HEK293 (cell line): Measurements from ENCODE around the gene MAP3K9.

Experiments
- CTCF ChIA-PET: fragments of 350-600 bp; formaldehyde crosslinking; extraction: SDS; loops from one replicate; lab custom pipeline; 2021; ENCODE audit warnings: antibody characterized with exemption; lab: Yijun Ruan, JAX
- POLR2A ChIA-PET: fragments of 300-600 bp; formaldehyde crosslinking; extraction: SDS; loops from one replicate; lab custom pipeline; 2020; ENCODE audit warnings: antibody characterized with exemption, inconsistent platforms; lab: Yijun Ruan, JAX
- H3K27ac ChIP-seq: fragments of 200-500 bp; sonication (Bioruptor generic); 2 replicates; pipeline ENCODE4 v1.5.1; 2014; ENCODE audit warnings: low read depth, low read length, control low read depth, inconsistent platforms; ENCODE audit errors: extremely low read depth
- H3K36me3 ChIP-seq, 2 experiments: fragments of 200-500 bp in 1 of 2; sonication (Bioruptor generic) in 1 of 2; 1 replicate in 1 of 2; 2 replicates in 1 of 2; pipeline ENCODE4 v1.5.1; 2014 to 2017; ENCODE audit warnings: inconsistent platforms in 2 of 2, low read length in 2 of 2; ENCODE audit not compliant: control insufficient read depth in 2 of 2, insufficient read depth in 1 of 2
- H3K4me1 ChIP-seq: fragments of 200-500 bp; sonication (Bioruptor generic); 2 replicates; pipeline ENCODE4 v1.5.1; 2014; ENCODE audit warnings: mild to moderate bottlenecking, low read length, inconsistent platforms; ENCODE audit not compliant: control insufficient read depth, insufficient read depth
- H3K4me3 ChIP-seq: 2 replicates; pipeline ENCODE4 v1.5.1; 2011; ENCODE audit warnings: low read depth, mild to moderate bottlenecking, control low read depth, low read length, moderate library complexity
- H3K9me3 ChIP-seq: fragments of 200-500 bp; sonication (Bioruptor generic); 2 replicates; pipeline ENCODE4 v1.5.1; 2014; ENCODE audit warnings: low read depth, low read length, inconsistent platforms; ENCODE audit not compliant: control insufficient read depth, insufficient read depth
- EGR2 ChIP-seq: fragments of 450-650 bp; formaldehyde crosslinking; IDR thresholded peaks from 2 replicates; pipeline ENCODE4 v1.5.1; 2016; ENCODE audit warnings: low read depth, missing biosample characterization, missing genetic modification characterization
- GLIS1 ChIP-seq: fragments of 450-650 bp; formaldehyde crosslinking; IDR thresholded peaks from 2 replicates; pipeline ENCODE4 v1.5.1; 2016; ENCODE audit warnings: missing biosample characterization, missing genetic modification characterization
- GLIS2 ChIP-seq: fragments of 450-650 bp; formaldehyde crosslinking; IDR thresholded peaks from 2 replicates; pipeline ENCODE4 v1.5.1; 2016; ENCODE audit warnings: missing biosample characterization, missing genetic modification characterization
- IKZF3 ChIP-seq: fragments of 450-650 bp; IDR thresholded peaks from 2 replicates; pipeline ENCODE4 v1.5.0; 2018; ENCODE audit warnings: missing biosample characterization, mild to moderate bottlenecking, missing genetic modification characterization, moderate library complexity
- KLF1 ChIP-seq: fragments of 450-650 bp; formaldehyde crosslinking; IDR thresholded peaks from 2 replicates; pipeline ENCODE4 v1.5.1; 2016; ENCODE audit warnings: missing biosample characterization, missing genetic modification characterization
- KLF10 ChIP-seq: fragments of 450-650 bp; IDR thresholded peaks from 2 replicates; pipeline ENCODE4 v1.5.1; 2018; ENCODE audit warnings: missing biosample characterization, mild to moderate bottlenecking, missing genetic modification characterization
- KLF8 ChIP-seq: fragments of 450-650 bp; formaldehyde crosslinking; IDR thresholded peaks from 2 replicates; pipeline ENCODE4 v1.5.1; 2016; ENCODE audit warnings: missing biosample characterization, missing genetic modification characterization
- MYNN ChIP-seq: fragments of 450-650 bp; formaldehyde crosslinking; IDR thresholded peaks from 2 replicates; pipeline ENCODE4 v1.5.1; 2016; ENCODE audit warnings: missing biosample characterization, missing genetic modification characterization, borderline replicate concordance
- PRDM10 ChIP-seq: fragments of 450-650 bp; formaldehyde crosslinking; IDR thresholded peaks from 2 replicates; pipeline ENCODE4 v1.5.1; 2016; ENCODE audit warnings: missing biosample characterization, missing genetic modification characterization
- SP3 ChIP-seq: fragments of 450-650 bp; formaldehyde crosslinking; IDR thresholded peaks from 2 replicates; pipeline ENCODE4 v1.5.1; 2016; ENCODE audit warnings: missing biosample characterization, missing genetic modification characterization
- TRIM28 ChIP-seq: IDR thresholded peaks from 2 replicates; pipeline ENCODE4 v1.6.1; 2011; ENCODE audit warnings: low read length, control low read depth, borderline replicate concordance
- WT1 ChIP-seq: fragments of 450-650 bp; formaldehyde crosslinking; IDR thresholded peaks from 2 replicates; pipeline ENCODE4 v1.5.1; 2016; ENCODE audit warnings: missing biosample characterization, missing genetic modification characterization
- YY2 ChIP-seq: fragments of 450-650 bp; formaldehyde crosslinking; IDR thresholded peaks from 2 replicates; pipeline ENCODE4 v1.5.1; 2016; ENCODE audit warnings: missing biosample characterization, missing genetic modification characterization
- ZBTB1 ChIP-seq: fragments of 450-650 bp; formaldehyde crosslinking; IDR thresholded peaks from 2 replicates; pipeline ENCODE4 v1.5.1; 2016; ENCODE audit warnings: missing biosample characterization, missing genetic modification characterization
- ZFHX2 ChIP-seq: fragments of 450-650 bp; formaldehyde crosslinking; conservative IDR thresholded peaks from 2 replicates; pipeline ENCODE4 v1.5.1; 2016; ENCODE audit warnings: missing biosample characterization, missing genetic modification characterization
- ZNF112 ChIP-seq: fragments of 450-650 bp; formaldehyde crosslinking; IDR thresholded peaks from 2 replicates; pipeline ENCODE4 v1.5.0; 2017; ENCODE audit warnings: missing biosample characterization, missing genetic modification characterization
- ZNF155 ChIP-seq: fragments of 450-650 bp; formaldehyde crosslinking; IDR thresholded peaks from 2 replicates; pipeline ENCODE4 v1.5.1; 2016; ENCODE audit warnings: missing biosample characterization, missing genetic modification characterization
- ZNF394 ChIP-seq: fragments of 450-650 bp; formaldehyde crosslinking; IDR thresholded peaks from 2 replicates; pipeline ENCODE4 v1.5.1; 2016; ENCODE audit warnings: missing biosample characterization, missing genetic modification characterization, mild to moderate bottlenecking, moderate library complexity, borderline replicate concordance
- ZNF510 ChIP-seq: fragments of 450-650 bp; formaldehyde crosslinking; IDR thresholded peaks from 2 replicates; pipeline ENCODE4 v1.5.1; 2018; ENCODE audit warnings: mild to moderate bottlenecking, missing genetic modification characterization, missing biosample characterization; ENCODE audit not compliant: insufficient replicate concordance
- ZNF544 ChIP-seq: fragments of 450-650 bp; formaldehyde crosslinking; IDR thresholded peaks from 2 replicates; pipeline ENCODE4 v1.5.0; 2017; ENCODE audit warnings: missing biosample characterization, missing genetic modification characterization
- ZSCAN30 ChIP-seq: fragments of 450-650 bp; IDR thresholded peaks from 2 replicates; pipeline ENCODE4 v1.5.1; 2018; ENCODE audit warnings: missing biosample characterization, mild to moderate bottlenecking, missing genetic modification characterization, moderate library complexity
- TF ChIP-seq, protein P1 (sequence below): fragments of 450-650 bp; formaldehyde crosslinking; optimal IDR thresholded peaks from 2 replicates; pipeline ENCODE3; 2016; ENCODE audit warnings: missing biosample characterization, mild to moderate bottlenecking, missing genetic modification characterization
- TF ChIP-seq, protein P2 (sequence below): fragments of 450-650 bp; formaldehyde crosslinking; IDR thresholded peaks from 2 replicates; pipeline ENCODE4 v1.5.1; 2016; ENCODE audit warnings: missing biosample characterization, missing genetic modification characterization
- TF ChIP-seq, protein P3 (sequence below): fragments of 450-650 bp; IDR thresholded peaks from 2 replicates; pipeline ENCODE4 v1.5.1; 2018; ENCODE audit warnings: missing biosample characterization, missing genetic modification characterization
- TF ChIP-seq, protein P4 (sequence below): fragments of 450-650 bp; formaldehyde crosslinking; IDR thresholded peaks from 2 replicates; pipeline ENCODE4 v1.5.1; 2016; ENCODE audit warnings: missing biosample characterization, missing genetic modification characterization

The MAP3K9 gene

GRCh38 chr14:70809225-70810219, at the start of gene MAP3K9:
Gene MAP3K9, minus strand, starts transcription at chr14:70809513. Its CDS starts 342 bp downstream, at chr14:70809171.
- Histone ChIP-seq H3K27ac (peak within 1 kb of the TSS; percentile 73), H3K4me3 (peak within 1 kb of the TSS; percentile 85), H3K36me3 (no peaks in the 10 kb centered on the region), H3K9me3 (no peaks in the 10 kb centered on the region), H3K4me1 (peaks cover 4% of the 10 kb centered on the region; the same call in 1 of the 2 replicates)
- ChIA-PET POLR2A (interaction anchor here (0.6 to 2.1 kb wide), 8 partner anchors 13 to 202 kb away, joined by 3 to 17 read pairs (median 5); partner anchors contain the start of gene TTC9), CTCF (interaction anchor here (0.5 to 2.9 kb wide), 5 partner anchors 8 to 1946 kb away, joined by 3 to 12 read pairs (median 3); no protein-coding TSS in a partner anchor)
- no peak for TF ChIP-seq YY2 (tag by site-specific recombination)
- no peak for TF ChIP-seq WT1 (tag by site-specific recombination)
- TF ChIP-seq SP3 (tag by site-specific recombination), result peak; percentile 65
- TF ChIP-seq, protein P1, sequence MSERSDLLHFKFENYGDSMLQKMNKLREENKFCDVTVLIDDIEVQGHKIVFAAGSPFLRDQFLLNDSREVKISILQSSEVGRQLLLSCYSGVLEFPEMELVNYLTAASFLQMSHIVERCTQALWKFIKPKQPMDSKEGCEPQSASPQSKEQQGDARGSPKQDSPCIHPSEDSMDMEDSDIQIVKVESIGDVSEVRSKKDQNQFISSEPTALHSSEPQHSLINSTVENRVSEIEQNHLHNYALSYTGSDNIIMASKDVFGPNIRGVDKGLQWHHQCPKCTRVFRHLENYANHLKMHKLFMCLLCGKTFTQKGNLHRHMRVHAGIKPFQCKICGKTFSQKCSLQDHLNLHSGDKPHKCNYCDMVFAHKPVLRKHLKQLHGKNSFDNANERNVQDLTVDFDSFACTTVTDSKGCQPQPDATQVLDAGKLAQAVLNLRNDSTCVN (tag by site-specific recombination), result peak; percentile 57
- TF ChIP-seq IKZF3, result peak; percentile 65; the same call in 1 of the 2 replicates
- TF ChIP-seq GLIS1, result peak; percentile 78
- TF ChIP-seq ZBTB1, result no peak
- TF ChIP-seq ZNF394 (tag by site-specific recombination), result peak; percentile 27; the same call in 1 of the 2 replicates
- TF ChIP-seq ZNF155 (tag by site-specific recombination), result no peak
- TF ChIP-seq GLIS2 (tag by site-specific recombination), result peak; percentile 92
- TF ChIP-seq EGR2 (tag by site-specific recombination), result 0 out of 2 replicates have a peak, but pooled peaks have one; percentile 25
- TF ChIP-seq, protein P2, sequence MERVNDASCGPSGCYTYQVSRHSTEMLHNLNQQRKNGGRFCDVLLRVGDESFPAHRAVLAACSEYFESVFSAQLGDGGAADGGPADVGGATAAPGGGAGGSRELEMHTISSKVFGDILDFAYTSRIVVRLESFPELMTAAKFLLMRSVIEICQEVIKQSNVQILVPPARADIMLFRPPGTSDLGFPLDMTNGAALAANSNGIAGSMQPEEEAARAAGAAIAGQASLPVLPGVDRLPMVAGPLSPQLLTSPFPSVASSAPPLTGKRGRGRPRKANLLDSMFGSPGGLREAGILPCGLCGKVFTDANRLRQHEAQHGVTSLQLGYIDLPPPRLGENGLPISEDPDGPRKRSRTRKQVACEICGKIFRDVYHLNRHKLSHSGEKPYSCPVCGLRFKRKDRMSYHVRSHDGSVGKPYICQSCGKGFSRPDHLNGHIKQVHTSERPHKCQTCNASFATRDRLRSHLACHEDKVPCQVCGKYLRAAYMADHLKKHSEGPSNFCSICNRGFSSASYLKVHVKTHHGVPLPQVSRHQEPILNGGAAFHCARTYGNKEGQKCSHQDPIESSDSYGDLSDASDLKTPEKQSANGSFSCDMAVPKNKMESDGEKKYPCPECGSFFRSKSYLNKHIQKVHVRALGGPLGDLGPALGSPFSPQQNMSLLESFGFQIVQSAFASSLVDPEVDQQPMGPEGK, result peak; percentile 69; the same call in 1 of the 2 replicates
- 0 out of 2 replicates have a peak, but pooled peaks have one; percentile 8 for TF ChIP-seq KLF10 (tag by site-specific recombination)
- peak; percentile 97 for TF ChIP-seq PRDM10 (tag by site-specific recombination)
- no peak for TF ChIP-seq ZNF510 (tag by site-specific recombination)
- peak; percentile 71 for TF ChIP-seq ZFHX2 (tag by site-specific recombination)
- TF ChIP-seq MYNN (tag by site-specific recombination), result peak; percentile 85
- TF ChIP-seq ZNF112 (tag by site-specific recombination), result no peak
- TF ChIP-seq, protein P3, sequence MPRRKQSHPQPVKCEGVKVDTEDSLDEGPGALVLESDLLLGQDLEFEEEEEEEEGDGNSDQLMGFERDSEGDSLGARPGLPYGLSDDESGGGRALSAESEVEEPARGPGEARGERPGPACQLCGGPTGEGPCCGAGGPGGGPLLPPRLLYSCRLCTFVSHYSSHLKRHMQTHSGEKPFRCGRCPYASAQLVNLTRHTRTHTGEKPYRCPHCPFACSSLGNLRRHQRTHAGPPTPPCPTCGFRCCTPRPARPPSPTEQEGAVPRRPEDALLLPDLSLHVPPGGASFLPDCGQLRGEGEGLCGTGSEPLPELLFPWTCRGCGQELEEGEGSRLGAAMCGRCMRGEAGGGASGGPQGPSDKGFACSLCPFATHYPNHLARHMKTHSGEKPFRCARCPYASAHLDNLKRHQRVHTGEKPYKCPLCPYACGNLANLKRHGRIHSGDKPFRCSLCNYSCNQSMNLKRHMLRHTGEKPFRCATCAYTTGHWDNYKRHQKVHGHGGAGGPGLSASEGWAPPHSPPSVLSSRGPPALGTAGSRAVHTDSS (tag by site-specific recombination), result peak; percentile 1; the same call in 1 of the 2 replicates
- peak; percentile 42; the same call in 1 of the 2 replicates for TF ChIP-seq KLF8 (tag by site-specific recombination)
- no peak for TF ChIP-seq ZNF544
- TF ChIP-seq KLF1 (tag by site-specific recombination), result peak; percentile 56
- TF ChIP-seq, protein P4, sequence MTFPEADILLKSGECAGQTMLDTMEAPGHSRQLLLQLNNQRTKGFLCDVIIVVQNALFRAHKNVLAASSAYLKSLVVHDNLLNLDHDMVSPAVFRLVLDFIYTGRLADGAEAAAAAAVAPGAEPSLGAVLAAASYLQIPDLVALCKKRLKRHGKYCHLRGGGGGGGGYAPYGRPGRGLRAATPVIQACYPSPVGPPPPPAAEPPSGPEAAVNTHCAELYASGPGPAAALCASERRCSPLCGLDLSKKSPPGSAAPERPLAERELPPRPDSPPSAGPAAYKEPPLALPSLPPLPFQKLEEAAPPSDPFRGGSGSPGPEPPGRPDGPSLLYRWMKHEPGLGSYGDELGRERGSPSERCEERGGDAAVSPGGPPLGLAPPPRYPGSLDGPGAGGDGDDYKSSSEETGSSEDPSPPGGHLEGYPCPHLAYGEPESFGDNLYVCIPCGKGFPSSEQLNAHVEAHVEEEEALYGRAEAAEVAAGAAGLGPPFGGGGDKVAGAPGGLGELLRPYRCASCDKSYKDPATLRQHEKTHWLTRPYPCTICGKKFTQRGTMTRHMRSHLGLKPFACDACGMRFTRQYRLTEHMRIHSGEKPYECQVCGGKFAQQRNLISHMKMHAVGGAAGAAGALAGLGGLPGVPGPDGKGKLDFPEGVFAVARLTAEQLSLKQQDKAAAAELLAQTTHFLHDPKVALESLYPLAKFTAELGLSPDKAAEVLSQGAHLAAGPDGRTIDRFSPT (tag by site-specific recombination), result 0 out of 2 replicates have a peak, but pooled peaks have one; percentile 34
- TF ChIP-seq TRIM28, result no peak
- 0 out of 2 replicates have a peak, but pooled peaks have one; percentile 25 for TF ChIP-seq ZSCAN30 (tag by site-specific recombination)
